ENCODE measurements around the gene AFAP1. TPM values are rescaled to one million over a fixed set of nuclear protein-coding genes. Genes with fewer than 3 reads are reported as not detected.
"Not testable (repeated sequence)": the region's sequence is repeated elsewhere in the genome, so short reads cannot be mapped to it uniquely, and the experiment has no call there.

Gene AFAP1
- polyA plus RNA-seq, 4 donors = 21.6 to 28.3 (median 23.6) TPM

- DNase-seq (ENCODE audit: low read depth in 4 of 4, low spot score in 3 of 4) = no peak
Measured at GRCh38 chr4:7949759-7950158, 10.1 kb upstream of the AFAP1 start.

GRCh38 chr4:7947927-7948326 lies 8.3 kb upstream of the AFAP1 start:
- DNase-seq (ENCODE audit: low read depth in 4 of 4, low spot score in 3 of 4) = no peak

DNA sequence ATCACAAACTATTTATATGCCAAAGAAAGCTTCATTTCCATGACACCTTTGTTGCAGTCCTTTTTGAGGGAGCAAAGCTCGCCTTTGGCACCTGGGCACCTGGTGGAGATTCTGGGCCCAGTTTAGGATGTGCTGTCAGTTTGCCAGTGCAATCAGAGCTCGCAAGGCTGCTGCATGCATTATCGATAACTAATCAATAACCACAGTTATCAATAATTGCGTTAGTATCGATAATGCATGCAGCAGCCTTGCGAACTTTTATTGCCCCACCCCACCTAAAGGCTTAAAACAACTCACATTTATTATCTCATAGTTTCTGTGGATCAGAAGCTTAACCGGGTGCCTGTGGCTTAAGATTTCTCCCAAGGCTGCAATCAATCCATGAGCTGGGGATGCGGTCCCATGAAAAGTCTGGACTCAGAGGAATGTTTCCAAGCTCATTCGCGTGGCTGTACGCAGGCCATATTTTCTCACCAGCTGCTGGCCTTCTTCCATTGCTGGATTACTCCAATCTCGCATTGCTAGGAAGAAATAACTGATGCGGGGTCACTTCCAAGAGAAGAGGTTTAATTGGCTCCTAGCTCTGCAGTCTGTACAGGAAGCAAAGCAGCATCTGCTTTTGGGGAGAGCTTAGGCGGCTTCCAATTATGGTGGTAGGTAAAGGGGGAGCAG lies 6.2 kb upstream of the AFAP1 start:
- DNase-seq (ENCODE audit: low read depth in 4 of 4, low spot score in 3 of 4) = no peak

DNA sequence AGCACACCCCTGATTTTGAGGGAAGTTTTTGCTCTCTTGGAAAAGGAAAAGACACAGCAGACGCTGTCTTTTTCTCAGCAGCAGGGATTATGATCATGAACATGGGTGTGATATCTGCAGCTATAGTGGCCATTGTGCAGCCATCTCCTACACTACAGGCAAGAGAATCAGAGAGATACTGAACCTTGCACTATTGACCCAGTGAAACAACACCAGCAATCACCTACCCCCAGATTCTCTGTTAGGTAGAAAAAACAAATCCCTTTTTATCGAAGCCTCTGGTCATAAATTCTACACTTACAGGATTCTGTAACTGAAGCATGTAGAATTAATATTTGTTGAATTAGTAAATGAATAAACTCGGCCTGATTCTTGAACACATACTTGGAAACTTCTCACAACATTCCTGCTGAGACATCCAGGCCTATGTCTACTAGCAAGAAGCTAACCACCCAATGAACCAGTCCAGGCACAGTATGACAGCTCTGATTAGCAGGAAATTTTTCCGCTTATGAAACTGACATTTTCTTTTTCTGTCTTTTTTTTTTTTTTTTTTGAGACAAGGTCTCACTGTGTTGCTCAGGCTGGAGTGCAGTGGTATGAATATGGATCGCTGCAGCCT lies 5.0 kb upstream of the AFAP1 start:
- DNase-seq (ENCODE audit: low read depth in 4 of 4, low spot score in 3 of 4) = no peak

DNA sequence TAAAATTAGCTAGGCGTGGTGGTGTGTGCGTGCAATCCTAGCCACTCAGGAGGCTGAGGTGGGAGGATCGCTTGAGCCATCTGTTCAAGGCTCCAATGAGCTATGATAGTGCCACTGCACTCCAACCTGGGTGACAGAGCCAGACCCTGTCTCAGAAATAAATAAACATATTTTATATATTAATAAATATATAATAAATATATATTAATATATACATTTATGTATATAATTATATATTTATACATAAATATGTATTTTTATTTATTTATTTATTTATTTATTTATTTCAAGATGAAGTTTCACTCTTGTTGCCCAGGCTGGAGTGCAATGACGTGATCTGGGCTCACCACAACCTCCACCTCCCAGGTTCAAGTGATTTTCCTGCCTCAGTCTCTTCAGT lies 4.0 kb upstream of the AFAP1 start:
- DNase-seq (ENCODE audit: low read depth in 4 of 4, low spot score in 3 of 4) = not testable (repeated sequence)

GRCh38 chr4:7943211-7943610 lies 3.5 kb upstream of the AFAP1 start:
- DNase-seq (ENCODE audit: low read depth in 4 of 4, low spot score in 3 of 4) = no peak

DNA sequence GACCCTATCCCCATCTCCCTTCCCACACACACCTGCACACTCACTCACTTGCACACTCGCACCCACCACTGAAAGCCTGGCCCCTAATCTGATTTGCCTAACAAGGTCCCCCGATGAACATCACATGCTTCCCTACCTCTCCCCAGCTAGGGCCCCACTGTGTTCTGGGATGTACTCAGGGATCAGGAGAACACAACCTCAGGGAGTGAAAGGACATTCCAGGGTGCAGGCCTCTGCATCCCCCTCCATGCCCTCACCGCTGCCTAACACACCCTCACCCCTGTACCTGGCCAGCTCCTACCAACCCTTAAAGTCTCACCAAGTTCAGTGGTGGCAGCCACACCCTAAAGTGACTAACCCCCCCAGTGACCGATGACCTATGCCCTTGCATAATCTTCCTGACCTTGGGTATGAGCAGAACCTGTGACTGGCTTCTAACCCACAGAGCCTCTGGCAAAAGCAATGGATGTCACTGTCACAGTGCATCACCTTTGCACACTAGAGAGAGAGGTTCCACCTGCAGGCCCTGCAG lies 2.4 kb upstream of the AFAP1 start:
- no peak for DNase-seq (ENCODE audit: low read depth in 4 of 4, low spot score in 3 of 4)

DNA sequence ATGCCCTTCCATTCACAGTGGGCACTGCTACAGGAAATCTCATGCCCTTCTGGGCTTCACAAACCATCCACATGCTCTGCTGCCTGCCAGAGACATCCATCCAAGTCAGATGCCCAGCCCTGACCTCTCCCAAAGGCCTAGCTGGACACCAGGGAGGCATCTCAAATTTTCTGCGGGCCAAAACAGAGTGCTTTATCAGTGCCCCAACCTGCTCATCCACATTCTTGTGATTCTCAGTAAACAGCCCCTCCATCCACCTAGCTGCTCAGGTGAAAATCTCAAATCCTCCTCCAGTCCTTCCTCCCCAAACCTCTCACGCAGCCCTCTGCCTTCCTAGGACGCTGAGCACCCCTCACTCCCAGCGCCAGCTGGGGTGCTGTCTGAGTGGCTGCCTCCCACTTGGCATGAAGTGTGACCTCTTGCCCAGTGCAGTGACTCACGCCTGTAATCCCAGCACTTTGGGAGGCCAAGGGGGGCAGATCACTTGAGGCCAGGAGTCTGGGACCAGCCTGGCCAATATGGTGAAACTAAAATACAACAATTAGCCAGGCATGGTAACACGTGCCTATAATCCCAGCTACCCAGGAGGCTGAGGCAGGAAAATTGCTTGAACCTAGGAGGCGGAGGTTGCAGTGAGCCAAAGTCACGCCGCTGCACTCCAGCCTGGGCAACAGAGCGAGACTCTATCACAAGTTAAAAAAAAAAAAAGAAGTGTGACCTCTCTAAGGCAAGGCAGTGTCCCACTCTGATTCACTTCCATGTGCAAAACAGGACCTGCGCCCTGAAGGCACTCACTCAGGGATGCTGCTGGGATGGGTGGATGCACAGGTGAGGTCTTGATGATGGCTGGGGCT lies 1.7 kb upstream of the AFAP1 start:
- no peak for DNase-seq (ENCODE audit: low read depth in 4 of 4, low spot score in 3 of 4)

DNA sequence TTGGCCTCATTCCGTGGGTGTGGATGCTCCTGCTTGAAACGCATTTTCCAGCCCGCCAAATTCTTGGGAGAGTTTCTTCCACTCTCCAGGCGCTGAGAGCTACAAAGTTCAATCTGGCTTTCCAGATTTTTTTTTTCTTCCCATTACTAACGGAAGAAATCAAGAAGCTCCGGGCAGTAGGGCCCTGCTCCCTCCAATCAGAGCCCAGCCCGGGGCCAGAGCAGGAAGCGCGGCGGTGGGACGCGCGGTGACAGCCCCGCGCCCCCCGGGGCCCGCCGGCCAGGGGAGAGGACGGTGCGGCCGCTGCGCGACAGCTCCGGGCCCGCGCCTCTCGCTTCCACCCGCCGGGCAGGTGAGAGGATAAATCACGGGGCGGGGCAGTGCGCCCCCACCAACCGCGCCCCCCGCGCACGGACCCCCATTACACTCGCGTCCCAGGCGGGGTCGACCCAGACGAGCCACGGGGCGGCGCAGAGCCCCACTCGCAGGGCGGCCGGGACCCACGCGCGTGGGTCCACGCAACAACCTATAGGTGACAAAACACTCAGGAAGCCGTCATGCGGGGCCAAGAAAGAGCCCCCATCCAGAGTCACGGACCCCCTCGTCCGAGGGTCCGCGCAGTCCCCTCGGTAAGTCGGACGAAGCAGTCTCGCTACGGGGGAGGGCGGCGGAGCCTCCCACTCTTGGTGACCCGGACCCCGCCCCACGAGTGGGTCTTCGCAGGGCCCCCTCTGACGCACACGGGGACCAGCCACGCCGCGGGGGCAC lies 868 bp downstream of the AFAP1 start:
- DNase-seq (ENCODE audit: low read depth in 4 of 4, low spot score in 3 of 4) = no peak

DNA sequence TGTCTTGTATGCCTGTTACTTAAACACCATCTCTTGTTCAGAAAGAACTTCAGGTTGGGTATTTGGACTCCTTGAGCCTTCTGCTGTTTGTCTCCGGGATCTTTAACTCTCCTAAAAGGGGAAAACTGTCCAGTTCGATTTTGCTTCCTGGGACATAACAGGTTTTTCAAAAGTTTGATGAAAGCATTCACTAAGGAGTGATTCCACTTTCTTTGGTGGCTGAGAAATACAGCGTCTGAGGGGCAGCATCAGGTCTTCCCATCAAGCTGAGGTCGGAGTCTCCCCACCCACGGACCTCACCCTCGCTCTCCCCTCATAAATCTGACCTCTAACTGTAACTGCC lies 1.4 kb downstream of the AFAP1 start:
- no peak for DNase-seq (ENCODE audit: low read depth in 4 of 4, low spot score in 3 of 4)

DNA sequence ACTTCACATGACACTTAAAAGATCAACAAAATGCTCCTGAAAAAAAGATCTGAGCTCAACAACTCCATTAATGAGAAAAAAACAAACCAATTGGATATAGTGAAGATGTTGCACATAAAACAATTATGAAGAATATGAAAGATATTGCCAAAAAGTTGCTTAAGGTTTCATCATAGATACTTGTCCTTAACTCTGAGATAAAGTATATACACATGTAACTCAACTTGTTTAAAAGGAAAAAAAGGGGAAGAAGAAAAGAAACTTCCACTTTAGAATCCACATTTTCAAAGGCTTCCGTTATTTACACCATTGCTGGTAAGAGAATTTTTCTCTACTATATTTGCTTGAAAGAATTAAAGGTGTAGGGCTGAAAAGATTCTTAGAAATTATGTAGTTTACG lies 2.7 kb downstream of the AFAP1 start:
- DNase-seq (ENCODE audit: low read depth in 4 of 4, low spot score in 3 of 4) = no peak

DNA sequence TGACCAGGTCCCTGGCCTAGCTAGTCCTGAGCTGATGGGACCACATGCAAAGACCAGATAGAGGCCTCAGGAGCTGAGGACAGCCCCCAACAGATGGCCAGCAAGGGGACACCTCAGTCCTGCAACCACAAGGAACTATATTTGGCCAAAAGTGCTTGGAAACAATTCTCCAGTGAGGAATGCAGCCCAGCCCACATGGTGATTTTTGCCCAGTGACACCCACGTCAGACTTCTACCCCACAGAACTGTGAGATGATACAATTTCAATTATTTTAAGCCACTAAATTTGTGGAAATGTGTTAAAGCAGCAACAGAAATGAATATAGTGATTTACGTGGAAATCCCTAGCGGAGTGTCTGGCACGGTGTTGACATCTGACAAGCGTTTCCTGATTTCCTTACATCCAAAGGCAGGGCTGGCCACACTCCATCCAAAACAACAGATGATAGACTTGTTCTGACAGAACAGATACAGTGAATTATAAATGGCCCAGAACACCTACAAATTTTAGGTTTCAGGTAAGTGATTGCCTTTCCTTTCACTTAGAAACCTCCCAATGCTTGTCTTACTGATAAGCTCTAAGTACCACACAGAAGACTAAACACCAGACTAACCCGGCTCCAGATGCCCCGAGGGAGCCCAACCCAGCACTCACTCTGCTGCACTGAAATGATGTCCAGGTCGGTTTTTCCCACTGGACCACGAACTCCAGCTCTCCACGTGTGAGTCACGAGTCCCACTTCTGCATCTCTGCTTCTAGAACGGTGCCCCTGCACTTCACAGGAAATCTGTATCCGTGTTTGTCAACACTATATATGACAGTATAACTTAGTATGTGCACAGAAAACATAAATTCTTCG lies 5.8 kb downstream of the AFAP1 start:
- no peak for DNase-seq (ENCODE audit: low read depth in 4 of 4, low spot score in 3 of 4)

DNA sequence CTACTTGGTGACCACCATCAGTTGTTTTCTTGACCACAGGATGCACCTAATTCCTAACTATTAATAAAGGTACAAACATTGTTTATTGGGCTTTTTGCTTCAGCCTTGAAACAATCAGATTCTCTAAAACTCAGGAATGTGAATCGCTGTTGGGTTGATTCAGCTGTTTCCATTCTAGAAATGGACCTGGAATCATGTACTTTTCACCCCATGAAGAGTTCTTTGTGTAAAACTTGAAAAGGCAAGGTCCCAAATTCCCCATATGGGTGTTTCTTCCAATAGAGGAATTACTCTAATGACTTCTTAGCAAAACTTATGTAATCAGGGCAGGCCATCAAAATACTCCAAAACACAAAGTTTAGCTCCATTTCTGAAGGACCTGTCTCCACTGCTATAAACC lies 7.4 kb downstream of the AFAP1 start:
- DNase-seq (ENCODE audit: low read depth in 4 of 4, low spot score in 3 of 4) = no peak

DNA sequence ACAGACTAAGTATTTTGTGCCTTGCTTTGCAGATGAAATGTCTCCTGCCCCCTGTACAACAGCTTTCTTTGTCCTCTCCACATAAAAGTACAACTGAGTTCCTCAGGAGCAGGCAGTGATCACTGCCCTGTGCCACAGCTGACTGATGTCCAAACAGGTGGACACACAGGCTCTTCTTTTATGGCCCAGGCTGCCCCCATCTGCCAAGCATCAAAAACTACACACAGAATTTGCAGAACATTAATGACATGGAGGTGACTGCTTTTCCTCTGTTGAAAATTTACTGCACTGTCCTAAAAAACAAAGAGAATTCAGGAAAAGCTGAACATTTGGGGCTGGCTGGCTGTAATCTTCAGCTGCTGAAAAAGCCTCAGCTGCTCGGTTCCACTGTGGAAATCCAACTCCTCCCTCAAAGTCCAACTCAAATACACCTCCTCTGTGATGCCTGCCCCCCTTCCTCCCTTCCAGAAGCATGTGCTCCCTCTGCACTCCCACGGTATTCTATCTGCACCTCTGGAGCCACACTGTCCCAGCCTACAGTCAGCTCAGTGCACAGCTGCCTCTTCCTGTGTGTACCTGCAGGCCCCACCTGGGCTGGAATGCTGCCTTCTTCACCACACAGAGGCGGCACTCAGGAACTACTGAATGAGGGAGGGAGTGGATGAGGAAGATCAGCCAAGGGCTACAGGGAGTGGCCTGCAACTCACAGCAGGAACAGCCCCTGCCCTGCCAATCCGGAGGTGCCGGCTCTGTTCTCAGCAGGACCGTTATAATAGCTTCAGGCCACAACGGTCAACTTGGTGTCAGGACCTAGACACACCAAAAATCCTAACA lies 10.3 kb downstream of the AFAP1 start:
- DNase-seq (ENCODE audit: low read depth in 4 of 4, low spot score in 3 of 4) = no peak

DNA sequence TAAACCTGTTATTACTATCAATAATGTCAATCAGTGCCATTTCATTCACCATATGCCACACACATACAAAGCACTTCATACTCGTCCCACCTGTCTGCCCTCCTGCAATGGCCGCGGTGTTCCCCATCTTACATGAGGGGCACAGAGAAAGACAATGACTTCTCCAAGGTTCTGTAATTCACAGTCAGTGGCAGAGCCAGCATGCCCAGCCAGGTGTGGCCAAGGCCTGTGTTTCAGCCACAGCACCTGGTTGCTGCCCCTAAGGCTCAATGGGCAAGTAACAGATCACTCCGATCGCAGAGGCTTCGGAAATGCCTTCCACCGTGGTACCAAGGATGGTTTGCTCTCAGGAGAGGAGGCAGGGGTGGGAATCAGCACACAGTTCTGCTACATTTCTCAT lies 10.9 kb downstream of the AFAP1 start:
- DNase-seq (ENCODE audit: low read depth in 4 of 4, low spot score in 3 of 4) = no peak

GRCh38 chr4:7926822-7927221 lies 12.8 kb downstream of the AFAP1 start:
- no peak for DNase-seq (ENCODE audit: low read depth in 4 of 4, low spot score in 3 of 4)

DNA sequence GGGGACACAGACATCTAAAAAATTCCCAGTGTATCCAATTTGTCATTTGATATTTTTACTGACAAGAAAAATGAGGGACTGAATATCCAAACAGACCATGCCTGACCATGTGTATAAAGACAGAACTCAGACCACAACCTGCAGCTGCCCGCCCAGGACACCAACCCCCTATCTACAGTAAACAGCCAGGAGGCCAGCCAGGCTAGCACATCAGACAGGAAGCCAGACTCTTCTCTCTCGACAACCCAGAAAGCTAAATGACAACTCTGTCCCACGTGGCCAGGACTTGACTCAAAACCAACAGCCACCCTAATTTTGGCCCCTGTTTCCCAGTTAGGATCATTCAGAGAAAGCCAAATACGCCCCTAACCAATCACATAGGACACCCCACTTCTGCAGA lies 15.1 kb downstream of the AFAP1 start:
- no peak for DNase-seq (ENCODE audit: low read depth in 4 of 4, low spot score in 3 of 4)

GRCh38 chr4:7924163-7924562 lies 15.5 kb downstream of the AFAP1 start:
- DNase-seq (ENCODE audit: low read depth in 4 of 4, low spot score in 3 of 4) = no peak

DNA sequence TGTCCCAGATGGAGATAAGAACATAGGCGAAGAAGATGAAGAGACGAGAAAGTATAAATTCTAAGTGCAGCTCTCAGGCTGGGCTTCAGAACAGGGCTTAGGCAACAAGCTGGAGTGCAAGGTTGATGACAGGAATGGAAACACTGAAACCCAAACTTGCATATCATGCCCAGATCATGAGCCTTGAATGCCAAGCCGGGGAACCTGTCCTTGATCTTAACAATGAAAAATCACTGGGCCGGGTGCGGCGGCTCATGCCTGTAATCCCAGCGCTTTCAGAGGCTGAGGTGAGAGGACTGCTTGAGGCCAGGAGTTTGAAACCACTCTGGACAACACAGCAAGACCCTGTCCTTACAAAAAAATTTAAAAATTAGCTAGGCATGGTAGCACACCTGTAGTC lies 17.2 kb downstream of the AFAP1 start:
- no peak for DNase-seq (ENCODE audit: low read depth in 4 of 4, low spot score in 3 of 4)

Data from right renal pelvis (tissue), 4 donors.